HCT116 (cell line): ENCODE results near the gene TMEFF2. TPM values are rescaled to one million over a fixed set of nuclear protein-coding genes. Genes with fewer than 3 reads are reported as not detected.

Experiments used
- ATAC-seq: fragments of 200-7000 bp; cut with Tn5 transposase; 2 replicates; pipeline ENCODE4 v1.9.1; 2020; ENCODE audit warnings: mild to moderate bottlenecking, moderate library complexity
- BruUV-seq: library from RNA; stranded (reverse); fragments of 400-500 nt; replicated peaks from 2 replicates; lab custom pipeline; 2021; lab: Mats Ljungman, UMichigan
- CTCF ChIA-PET: fragments of 300-600 bp; sonication (Branson Sonifier 250); formaldehyde crosslinking; loops from one replicate; lab custom pipeline; 2021; ENCODE audit warnings: antibody characterized with exemption; lab: Charles Lee
- POLR2A ChIA-PET: fragments of 300-600, 350-600 bp; sonication (Branson Sonifier 250); formaldehyde crosslinking; loops from one replicate; lab custom pipeline; 2021; ENCODE audit warnings: antibody characterized with exemption; lab: Charles Lee
- RAD21 ChIA-PET, 2 experiments: fragments of 300-600 bp; sonication (Branson Sonifier 250); formaldehyde crosslinking; loops; one replicate each; lab custom pipeline; 2023; ENCODE audit warnings: low total read pairs in 2 of 2; ENCODE audit not compliant: uncharacterized antibody in 2 of 2, unreplicated experiment in 2 of 2, low non-redundant PET in 1 of 2; lab: Charles Lee
- DNase-seq: peaks from one replicate; pipeline ENCODE4 v3.0.0-alpha.2; 2010; ENCODE audit warnings: low read depth, low spot score
- H2AFZ ChIP-seq: fragments of 200-600 bp; shearing (Covaris generic), sonication (generic); 2 replicates; pipeline ENCODE4 v1.6.1; 2017; ENCODE audit warnings: low read depth, mixed run types, mixed read lengths, antibody characterized with exemption, low read length; ENCODE audit not compliant: poor library complexity, severe bottlenecking
- H3K27ac ChIP-seq: 2 replicates; pipeline ENCODE4 v1.5.1; 2012; ENCODE audit warnings: low read depth, low read length
- H3K27me3 ChIP-seq: fragments of 200-600 bp; sonication (generic); 2 replicates; pipeline ENCODE4 v1.6.1; 2016; ENCODE audit warnings: mixed run types, low read length, mixed read lengths; ENCODE audit not compliant: insufficient read depth
- H3K36me3 ChIP-seq, 2 experiments: fragments of 200-500 bp in 1 of 2; fragments of 200-600 bp in 1 of 2; sonication (Bioruptor generic) in 1 of 2; sonication (generic) in 1 of 2; 2 replicates each; pipeline versions ENCODE4 v1.5.1 to v1.6.1; 2014 to 2016; ENCODE audit warnings: low read length in 2 of 2, inconsistent platforms in 1 of 2, mixed read lengths in 1 of 2, mixed run types in 1 of 2; ENCODE audit not compliant: insufficient read depth in 2 of 2, control insufficient read depth in 1 of 2
- H3K4me1 ChIP-seq, 2 experiments: fragments of 200-600 bp in 1 of 2; sonication (generic) in 1 of 2; 2 replicates each; pipeline versions ENCODE4 v1.5.1 to v1.6.1; 2012 to 2017; ENCODE audit warnings: low read length in 2 of 2, inconsistent platforms in 1 of 2, mild to moderate bottlenecking in 1 of 2, mixed read lengths in 1 of 2, mixed run types in 1 of 2, moderate library complexity in 1 of 2; ENCODE audit not compliant: insufficient read depth in 2 of 2, control insufficient read depth in 1 of 2
- H3K4me2 ChIP-seq: fragments of 200-600 bp; sonication (generic); 2 replicates; pipeline ENCODE4 v1.6.1; 2017; ENCODE audit warnings: mixed run types, low read length, mixed read lengths
- H3K4me3 ChIP-seq, 2 experiments: fragments of 200-600 bp in 1 of 2; sonication (generic) in 1 of 2; replicated peaks in 1 of 2; 2 replicates each; pipeline ENCODE4 v1.5.1; 2011 to 2016; ENCODE audit warnings: low read length in 2 of 2, control low read depth in 1 of 2, low read depth in 1 of 2, mild to moderate bottlenecking in 1 of 2, mixed read lengths in 1 of 2, mixed run types in 1 of 2
- H3K79me2 ChIP-seq: fragments of 200-600 bp; sonication (generic); 2 replicates; pipeline ENCODE4 v1.6.1; 2017; ENCODE audit warnings: mild to moderate bottlenecking, mixed run types, low read length, moderate library complexity, mixed read lengths; ENCODE audit not compliant: insufficient read depth
- H3K9ac ChIP-seq: fragments of 200-600 bp; sonication (generic); 2 replicates; pipeline ENCODE4 v1.6.1; 2016; ENCODE audit warnings: low read length, mixed read lengths
- H3K9me2 ChIP-seq: fragments of 200-600 bp; sonication (generic), shearing (Covaris generic); 2 replicates; pipeline ENCODE4 v1.6.1; 2017; ENCODE audit warnings: mixed run types, mild to moderate bottlenecking, moderate library complexity; ENCODE audit not compliant: insufficient read depth
- H3K9me3 ChIP-seq, 2 experiments: fragments of 200-500 bp in 1 of 2; fragments of 200-600 bp in 1 of 2; sonication (Bioruptor generic) in 1 of 2; sonication (generic) in 1 of 2; 2 replicates each; pipeline ENCODE4 v1.6.1; 2014 to 2017; ENCODE audit warnings: low read length in 2 of 2, mixed read lengths in 2 of 2, inconsistent platforms in 1 of 2, low read depth in 1 of 2, mild to moderate bottlenecking in 1 of 2, mixed run types in 1 of 2, moderate library complexity in 1 of 2; ENCODE audit not compliant: control insufficient read depth in 1 of 2, insufficient read depth in 1 of 2
- H4K20me1 ChIP-seq: fragments of 200-600 bp; sonication (generic), shearing (Covaris generic); 2 replicates; pipeline ENCODE4 v1.6.1; 2017; ENCODE audit warnings: mixed run types, mild to moderate bottlenecking, moderate library complexity; ENCODE audit not compliant: insufficient read depth
- CBX3 ChIP-seq: IDR thresholded peaks from 2 replicates; pipeline ENCODE4 v1.6.1; 2012; ENCODE audit warnings: low read depth
- CTCF ChIP-seq, 3 experiments: fragments of 200-600 bp in 1 of 3; sonication (generic) in 1 of 3; IDR thresholded peaks in 2 of 3; conservative IDR thresholded peaks in 1 of 3; 2 replicates each; pipeline ENCODE4 v1.5.1; 2012 to 2017; ENCODE audit warnings: low read depth in 2 of 3, low read length in 2 of 3, antibody characterized with exemption in 1 of 3, borderline replicate concordance in 1 of 3, control low read depth in 1 of 3, mild to moderate bottlenecking in 1 of 3, mixed read lengths in 1 of 3, mixed run types in 1 of 3, moderate library complexity in 1 of 3; ENCODE audit not compliant: insufficient read depth in 1 of 3
- EGR1 ChIP-seq: IDR thresholded peaks from 2 replicates; pipeline ENCODE4 v1.6.1; 2012; ENCODE audit warnings: low read depth
- ELF1 ChIP-seq: IDR thresholded peaks from 2 replicates; pipeline ENCODE4 v1.6.1; 2012; ENCODE audit warnings: low read depth, borderline replicate concordance
- FOSL1 ChIP-seq: IDR thresholded peaks from 2 replicates; pipeline ENCODE4 v1.6.1; 2012; ENCODE audit warnings: low read depth
- POLR2A ChIP-seq: IDR thresholded peaks from 2 replicates; pipeline ENCODE4 v1.7.0; 2011; ENCODE audit warnings: borderline replicate concordance; ENCODE audit not compliant: insufficient read depth, insufficient read length; ENCODE audit errors: extremely low read depth
- RAD21 ChIP-seq: IDR thresholded peaks from 2 replicates; pipeline ENCODE4 v1.6.1; 2012; ENCODE audit warnings: low read depth, mild to moderate bottlenecking
- REST ChIP-seq: IDR thresholded peaks from 2 replicates; pipeline ENCODE4 v1.6.1; 2012; ENCODE audit warnings: low read depth
- SRF ChIP-seq: IDR thresholded peaks from 2 replicates; pipeline ENCODE4 v1.6.1; 2012; ENCODE audit warnings: low read depth
- YY1 ChIP-seq: IDR thresholded peaks from 2 replicates; pipeline ENCODE4 v1.6.1; 2011; ENCODE audit warnings: low read length, low read depth, moderate library complexity, mild to moderate bottlenecking; ENCODE audit not compliant: insufficient replicate concordance; ENCODE audit errors: extremely low read depth
- ZNF274 ChIP-seq: fragments of 200-500 bp; sonication (Bioruptor generic); IDR thresholded peaks from 2 replicates; pipeline ENCODE4 v1.6.1; 2014; ENCODE audit warnings: mild to moderate bottlenecking, low read depth, low read length, inconsistent platforms
- intact Hi-C: fragments of 100-400 bp; cut with micrococcal nuclease; formaldehyde crosslinking; loops from 2 replicates; pipeline ENCODE4 v1.10.0; 2022
- total RNA-seq: library from RNA; stranded (reverse); gene quantifications from one replicate; pipeline ENCODE4 v1.2.1, GENCODE V29; 2021; ENCODE audit not compliant: unreplicated experiment
- TF ChIP-seq, protein P1 (sequence below): IDR thresholded peaks from 2 replicates; pipeline ENCODE4 v1.6.1; 2012

TMEFF2 gene
- total RNA-seq, 1 experiment from 2014 or later, result not detected

DNA sequence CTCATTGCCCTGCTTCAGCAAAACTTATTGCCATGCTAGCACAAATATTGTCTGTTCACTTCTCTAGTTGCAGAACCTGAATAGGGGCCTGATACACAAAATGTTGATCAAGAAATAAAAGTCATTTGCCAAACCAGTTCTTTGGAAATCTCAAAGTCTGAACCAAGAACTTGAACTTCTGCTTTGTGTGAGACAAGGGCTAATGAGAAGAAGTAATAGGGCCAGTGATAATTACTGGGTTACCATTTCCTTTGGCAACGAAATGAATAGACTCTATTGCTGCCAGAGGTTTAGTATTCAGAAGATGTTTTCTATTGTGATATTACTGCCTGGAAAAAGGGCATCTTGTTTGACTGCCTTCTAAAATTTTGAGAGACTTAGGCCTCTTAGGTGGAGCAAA is 35.0 kb downstream of the TMEFF2 start:
- POLR2A ChIA-PET, result no interaction called here
- no peaks in the 10 kb centered on the region for H3K4me1 ChIP-seq
- DNase-seq, result no peak
- H4K20me1 ChIP-seq, result no peaks in the 10 kb centered on the region
- CTCF ChIA-PET, result interaction anchor here (1.2 to 2.3 kb wide), 3 partner anchors 289 to 347 kb away, joined by 5 to 7 read pairs (median 5); no protein-coding TSS in a partner anchor
- ATAC-seq, result no peak
- no TSS peak for BruUV-seq
- RAD21 ChIA-PET, result interaction anchor here in 1 of 2 experiments (1.5 kb wide), 1 partner anchor 348 kb away, joined by 3 read pairs; no protein-coding TSS in a partner anchor
- H2AFZ ChIP-seq, result no peak overlapping the region
- H3K9me2 ChIP-seq, result no peaks in the 10 kb centered on the region
- no peak for TF ChIP-seq EGR1
- TF ChIP-seq POLR2A, result no peak
- TF ChIP-seq ELF1, result no peak
- no peak for TF ChIP-seq RAD21
- TF ChIP-seq CTCF (IDR thresholded peaks at IDR 0.05 in 2 of 3, conservative IDR thresholded peaks at IDR 0.05 in 1 of 3; ENCODE audit: borderline replicate concordance in 1 of 3, insufficient read depth in 1 of 3, low read depth in 2 of 3, low read length in 2 of 3), result no peak
- TF ChIP-seq REST, result no peak
- TF ChIP-seq, protein P1, sequence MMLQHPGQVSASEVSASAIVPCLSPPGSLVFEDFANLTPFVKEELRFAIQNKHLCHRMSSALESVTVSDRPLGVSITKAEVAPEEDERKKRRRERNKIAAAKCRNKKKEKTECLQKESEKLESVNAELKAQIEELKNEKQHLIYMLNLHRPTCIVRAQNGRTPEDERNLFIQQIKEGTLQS, result no peak
- no peak for TF ChIP-seq ZNF274
- no peak for TF ChIP-seq CBX3
- no peak for TF ChIP-seq FOSL1
- TF ChIP-seq YY1, result no peak
- no peak for TF ChIP-seq SRF
- H3K4me3 ChIP-seq, result no peak overlapping the region
- H3K36me3 ChIP-seq, result no peaks in the 10 kb centered on the region
- H3K9ac ChIP-seq, result no peak overlapping the region
- H3K9me3 ChIP-seq, result no peaks in the 10 kb centered on the region
- no peak overlapping the region for H3K4me2 ChIP-seq
- intact Hi-C loops, result no loop called here
- H3K27me3 ChIP-seq, result no peaks in the 10 kb centered on the region
- no peaks in the 10 kb centered on the region for H3K79me2 ChIP-seq
- no peak overlapping the region for H3K27ac ChIP-seq
